ENCODE results near the gene DENND2C. TPM values are rescaled to one million over a fixed set of nuclear protein-coding genes. Genes with fewer than 3 reads are reported as not detected.

The DENND2C gene
- total and polyA plus RNA-seq, 2 experiments from 2014 or later = 1.4 to 5.6 TPM

- Histone ChIP-seq H3K79me2 (peaks cover 35% of the 10 kb centered on the region), H3K4me3 (peak within 1 kb of the TSS; percentile 71), H2AFZ (peak within 1 kb of the TSS; percentile 57), H4K20me1 (ENCODE audit: insufficient read depth, poor library complexity, severe bottlenecking) (no peaks in the 10 kb centered on the region), H3K9me3 (ENCODE audit: low read depth) (no peaks in the 10 kb centered on the region), H3K36me3 (replicated peaks; ENCODE audit: insufficient read depth, low read depth) (no peaks in the 10 kb centered on the region), H3K4me2 (peak within 1 kb of the TSS; percentile 83), H3K27me3 (no peaks in the 10 kb centered on the region), H3K4me1 (ENCODE audit: insufficient read depth) (peaks cover 20% of the 10 kb centered on the region), H3K27ac (peak within 1 kb of the TSS; percentile 99), H3K9me2 (replicated peaks; ENCODE audit: insufficient read depth) (no peaks in the 10 kb centered on the region)
- DNase-seq (ENCODE audit: low spot score) = peak; percentile 97
- WGBS (ENCODE audit: low lambda C conversion rate, missing lambda C conversion rate) = under 1% methylated on average over 32 of the region's 38 CpGs
- no peak for TF ChIP-seq EZH2phosphoT487 (IDR thresholded peaks at IDR 0.05; ENCODE audit: low read depth, severe bottlenecking, unreplicated experiment)
- TF ChIP-seq CTCF (IDR thresholded peaks at IDR 0.05; ENCODE audit: poor library complexity) = no peak
- TF ChIP-seq EZH2 (IDR thresholded peaks at IDR 0.05; ENCODE audit: borderline replicate concordance) = no peak
These were observed 46.7 kb upstream of the DENND2C start, which contains the start of gene NRAS for GRCh38 chr1:114716304-114717170. TSS of gene NRAS (minus strand) at chr1:114716771. CDS start at chr1:114716160, 611 bp downstream.

- DNase-seq (ENCODE audit: low spot score) = peak; percentile 7
- no peaks in the 10 kb centered on the region for H3K27me3 ChIP-seq
- H3K9me3 ChIP-seq (ENCODE audit: low read depth) = no peaks in the 10 kb centered on the region
- H3K4me3 ChIP-seq = peak overlapping the region; percentile 71
- peaks cover 20% of the 10 kb centered on the region for H3K4me1 ChIP-seq (ENCODE audit: insufficient read depth)
- TF ChIP-seq EZH2 (IDR thresholded peaks at IDR 0.05; ENCODE audit: borderline replicate concordance) = no peak
- no peak for TF ChIP-seq CTCF (IDR thresholded peaks at IDR 0.05; ENCODE audit: poor library complexity)
- no peak for TF ChIP-seq EZH2phosphoT487 (IDR thresholded peaks at IDR 0.05; ENCODE audit: low read depth, severe bottlenecking, unreplicated experiment)
- H3K9me2 ChIP-seq (replicated peaks; ENCODE audit: insufficient read depth) = no peaks in the 10 kb centered on the region
- peak overlapping the region; percentile 57 for H2AFZ ChIP-seq
- H3K36me3 ChIP-seq (replicated peaks; ENCODE audit: insufficient read depth, low read depth) = no peaks in the 10 kb centered on the region
- H3K4me2 ChIP-seq = peak overlapping the region; percentile 83
- H3K79me2 ChIP-seq = peaks cover 35% of the 10 kb centered on the region
- WGBS (ENCODE audit: low lambda C conversion rate, missing lambda C conversion rate) = 47% methylated on average over 4 of the region's 4 CpGs
- no peaks in the 10 kb centered on the region for H4K20me1 ChIP-seq (ENCODE audit: insufficient read depth, poor library complexity, severe bottlenecking)
- peak overlapping the region; percentile 99 for H3K27ac ChIP-seq
These were observed 46.1 kb upstream of the DENND2C start for GRCh38 chr1:114715952-114716303.

- peaks cover 35% of the 10 kb centered on the region for H3K79me2 ChIP-seq
- H3K4me2 ChIP-seq = peak overlapping the region; percentile 23
- TF ChIP-seq EZH2phosphoT487 (IDR thresholded peaks at IDR 0.05; ENCODE audit: low read depth, severe bottlenecking, unreplicated experiment) = no peak
- no peak for TF ChIP-seq CTCF (IDR thresholded peaks at IDR 0.05; ENCODE audit: poor library complexity)
- no peak for TF ChIP-seq EZH2 (IDR thresholded peaks at IDR 0.05; ENCODE audit: borderline replicate concordance)
- no peaks in the 10 kb centered on the region for H4K20me1 ChIP-seq (ENCODE audit: insufficient read depth, poor library complexity, severe bottlenecking)
- no peak overlapping the region for H3K4me3 ChIP-seq
- WGBS (ENCODE audit: low lambda C conversion rate, missing lambda C conversion rate) = 74% methylated on average over 4 of the region's 4 CpGs
- no peaks in the 10 kb centered on the region for H3K36me3 ChIP-seq (replicated peaks; ENCODE audit: insufficient read depth, low read depth)
- H3K27ac ChIP-seq = no peak overlapping the region
- no peaks in the 10 kb centered on the region for H3K9me2 ChIP-seq (replicated peaks; ENCODE audit: insufficient read depth)
- no peaks in the 10 kb centered on the region for H3K9me3 ChIP-seq (ENCODE audit: low read depth)
- H3K27me3 ChIP-seq = no peaks in the 10 kb centered on the region
- H3K4me1 ChIP-seq (ENCODE audit: insufficient read depth) = peaks cover 12% of the 10 kb centered on the region
- DNase-seq (ENCODE audit: low spot score) = no peak
- H2AFZ ChIP-seq = no peak overlapping the region
These were observed 43.1 kb upstream of the DENND2C start for GRCh38 chr1:114712977-114713376.

Measured in hepatocyte (in vitro differentiated cells).